H1 (cell line): ENCODE results near the gene OTOGL. TPM values are rescaled to one million over a fixed set of nuclear protein-coding genes. Genes with fewer than 3 reads are reported as not detected.

Experiments used
- ATF2 ChIP-seq: IDR thresholded peaks from 2 replicates; pipeline ENCODE4 v1.6.1; 2012; ENCODE audit warnings: low read length, inconsistent platforms
- CBX5 ChIP-seq: fragments of 300-800, 300-1000 bp; sonication (generic); IDR thresholded peaks from 2 replicates; pipeline ENCODE4 v1.7.1; 2016; ENCODE audit warnings: antibody characterized with exemption, low read length, low read depth
- EGR1 ChIP-seq: IDR thresholded peaks from 2 replicates; pipeline ENCODE4 v1.6.1; 2011; ENCODE audit warnings: low read depth, low read length, borderline replicate concordance
- FOSL1 ChIP-seq: IDR thresholded peaks from 2 replicates; pipeline ENCODE4 v1.6.1; 2011; ENCODE audit warnings: mild to moderate bottlenecking, low read depth, low read length, moderate library complexity; ENCODE audit not compliant: insufficient read depth
- HDAC6 ChIP-seq: IDR thresholded peaks from one replicate; pipeline ENCODE4 v1.7.1; 2012; ENCODE audit warnings: low read depth, mild to moderate bottlenecking, inconsistent platforms, low read length, moderate library complexity
- POLR2AphosphoS5 ChIP-seq: IDR thresholded peaks from 2 replicates; pipeline ENCODE4 v1.6.1; 2011; ENCODE audit warnings: low read depth, low read length
- polyA plus RNA-seq, 7 experiments: library from polyadenylated mRNA; depleted of rRNA in 3 of 7; stranded (reverse) in 5 of 7; unstranded in 2 of 7; fragments of >200 nt in 5 of 7; fragments of 200-250 nt in 2 of 7; gene quantifications; 1 replicate in 5 of 7; 2 replicates in 1 of 7; 4 replicates in 1 of 7; pipeline versions ENCODE4 v1.2.1 to v1.2.3, GENCODE V29; 2011 to 2013; ENCODE audit warnings: missing spikeins in 2 of 7, mixed read lengths in 2 of 7
- total RNA-seq: library from RNA; stranded (reverse); fragmentation: NEBNext Ultra II Directional; extraction: Animal tissue kit (Norgen Biotek cat#: 25700); gene quantifications from 2 replicates; pipeline ENCODE4 v1.2.1, GENCODE V29; 2021
- TF ChIP-seq, protein P1 (sequence below): IDR thresholded peaks from 2 replicates; pipeline ENCODE4 v1.6.1; 2011; ENCODE audit warnings: low read depth, mild to moderate bottlenecking, low read length; ENCODE audit not compliant: insufficient read depth

Gene OTOGL
- total and polyA plus RNA-seq, 2 of the 8 experiments (the other 6 are each of a cell fraction or from before 2014, with no cell fraction given) = 0.12 to 0.17 TPM

GRCh38 chr12:80064951-80065350, 34.4 kb upstream of the OTOGL start (continued):
- TF ChIP-seq EGR1 = no peak
- no peak for TF ChIP-seq FOSL1
- TF ChIP-seq HDAC6 = no peak
- no peak for TF ChIP-seq CBX5
- no peak for TF ChIP-seq POLR2AphosphoS5
- no peak for TF ChIP-seq ATF2
- TF ChIP-seq, protein P1, sequence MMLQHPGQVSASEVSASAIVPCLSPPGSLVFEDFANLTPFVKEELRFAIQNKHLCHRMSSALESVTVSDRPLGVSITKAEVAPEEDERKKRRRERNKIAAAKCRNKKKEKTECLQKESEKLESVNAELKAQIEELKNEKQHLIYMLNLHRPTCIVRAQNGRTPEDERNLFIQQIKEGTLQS = no peak
